Measurements from ENCODE around the gene WNT3. TPM values are rescaled to one million over a fixed set of nuclear protein-coding genes. Genes with fewer than 3 reads are reported as not detected.
A peak's percentile ranks its signal among the peaks of the same experiment; 100 is the strongest.

Gene WNT3
- total and polyA plus RNA-seq, 2 of the 8 experiments (the other 6 are each of a cell fraction or from before 2014, with no cell fraction given) = 0.56 to 2.0 TPM

DNA sequence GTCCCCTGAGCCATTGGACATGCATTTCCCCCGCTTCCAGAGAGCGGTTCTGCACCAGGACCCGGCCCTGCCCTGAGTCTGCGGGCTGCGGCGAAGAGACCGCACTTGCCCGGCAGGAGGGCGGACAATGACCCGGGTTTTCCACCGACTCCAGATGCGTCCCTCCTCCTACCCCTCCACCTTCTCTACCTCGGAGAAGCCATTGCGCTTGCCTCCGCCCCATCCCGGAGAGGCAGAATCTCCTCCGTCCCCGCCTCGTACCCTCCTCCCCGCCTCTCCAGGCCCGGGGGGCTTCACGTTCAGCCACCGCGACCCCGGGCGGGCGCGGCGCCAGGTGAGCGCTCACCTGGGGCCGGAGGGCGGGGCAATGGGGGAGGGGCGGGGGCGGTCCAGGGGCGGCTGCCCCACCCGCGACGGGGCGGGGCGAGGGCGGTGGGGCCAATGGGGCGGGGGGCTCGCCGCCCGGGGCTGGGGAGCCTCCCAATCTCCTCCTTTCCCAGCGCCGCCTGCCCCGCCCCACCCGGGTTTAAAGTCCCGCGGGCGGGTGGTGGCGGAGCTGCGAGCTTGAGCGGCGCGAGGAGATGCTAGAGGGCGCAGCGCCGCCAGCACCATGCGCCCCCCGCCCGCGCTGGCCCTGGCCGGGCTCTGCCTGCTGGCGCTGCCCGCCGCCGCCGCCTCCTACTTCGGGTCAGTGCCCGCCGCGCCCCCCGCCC lies 32.7 kb upstream of the WNT3 start, which contains the start of gene WNT9B:
Gene WNT9B (plus strand): TSS at position 555 of the 713 bp plus-strand sequence. CDS start 56 bp downstream, at position 611.
- H3K9ac ChIP-seq (replicated peaks in 1 of 4; ENCODE audit: extremely low read depth in 1 of 4, low read depth in 3 of 4, low read length in 3 of 4) = peak within 1 kb of the TSS in 3 of 4 experiments; percentile 4 to 61 (median 4); a peak in 5 of 7 replicates
- H3K4me1 ChIP-seq (replicated peaks in 1 of 4; ENCODE audit: control insufficient read depth in 3 of 4, insufficient read depth in 4 of 4, low read length in 3 of 4) = peaks cover 0 to 5% (median 3%) of the 10 kb centered on the region in 4 experiments; a peak in 4 of 7 replicates
- peak within 1 kb of the TSS; percentile 96; the same call in 1 of the 2 replicates for H4K8ac ChIP-seq (ENCODE audit: extremely low read depth, insufficient read depth, low read length)
- H4K20me1 ChIP-seq (replicated peaks in 1 of 2; ENCODE audit: control insufficient read depth in 1 of 2, insufficient read depth in 2 of 2, low read length in 2 of 2) = no peaks in the 10 kb centered on the region
- H4K91ac ChIP-seq (replicated peaks; ENCODE audit: insufficient read length, low read length) = no peak within 1 kb of the TSS
- H3K27ac ChIP-seq (ENCODE audit: low read depth, low read length) = no peak within 1 kb of the TSS
- no peaks in the 10 kb centered on the region for H3K79me1 ChIP-seq (ENCODE audit: low read depth, low read length)
- peak within 1 kb of the TSS; percentile 56 to 87 (median 65) for H3K4me3 ChIP-seq (ENCODE audit: extremely low read depth in 1 of 4, insufficient read depth in 2 of 4, low read depth in 3 of 4, low read length in 4 of 4)
- CTCF ChIA-PET (ENCODE audit: partially characterized antibody) = interaction anchor here (5.2 kb wide), 1 partner anchor 8 kb away, joined by 35 read pairs; no protein-coding TSS in a partner anchor
- H2BK20ac ChIP-seq (ENCODE audit: low read length) = no peak within 1 kb of the TSS
- DNase-seq (ENCODE audit: low read depth in 1 of 2, low spot score in 2 of 2) (peak in 1 of 2 experiments; percentile 83), FAIRE-seq (no peak)
- peak within 1 kb of the TSS; percentile 64 for H3K18ac ChIP-seq (ENCODE audit: extremely low read depth, low read length)
- no peak within 1 kb of the TSS for H2BK120ac ChIP-seq (replicated peaks; ENCODE audit: low read depth, low read length)
- no peak within 1 kb of the TSS for H2AK5ac ChIP-seq (ENCODE audit: low read depth, low read length)
- H2AFZ ChIP-seq (ENCODE audit: low read length) = peak within 1 kb of the TSS; percentile 79; the same call in 1 of the 2 replicates
- H3K23me2 ChIP-seq (ENCODE audit: low read depth, low read length) = peaks cover 14% of the 10 kb centered on the region
- 4% methylated on average over 31 of the region's 75 CpGs; no CpG with 5 or more reads in 1 of the 2 experiments for WGBS, 2 experiments (ENCODE audit: extremely low coverage in 1 of 2, insufficient coverage in 1 of 2, insufficient read length in 1 of 2, insufficient replicate concordance in 2 of 2, low coverage in 1 of 2, low lambda C conversion rate in 2 of 2, missing lambda C conversion rate in 1 of 2)
- POLR2A ChIA-PET (ENCODE audit: partially characterized antibody) = interaction anchor here (0.9 to 1.0 kb wide), 2 partner anchors 19 to 92 kb away, joined by 3 read pairs; no protein-coding TSS in a partner anchor
- H3K4me2 ChIP-seq (ENCODE audit: insufficient read depth in 1 of 2, low read depth in 2 of 2, low read length in 2 of 2) = peak within 1 kb of the TSS; percentile 97 to 98
- H3K23ac ChIP-seq (ENCODE audit: insufficient read length) = no peak within 1 kb of the TSS
- peak within 1 kb of the TSS; percentile 91 for H2BK12ac ChIP-seq (ENCODE audit: low read depth, low read length)
- H3K36me3 ChIP-seq (ENCODE audit: control insufficient read depth in 2 of 4, insufficient read depth in 4 of 4, low read length in 3 of 4) = no peaks in the 10 kb centered on the region
- H3K79me2 ChIP-seq (ENCODE audit: control insufficient read depth in 1 of 2, insufficient read depth in 2 of 2, low read length in 2 of 2) = no peaks in the 10 kb centered on the region
- H2BK5ac ChIP-seq (ENCODE audit: low read depth, low read length) = peak within 1 kb of the TSS; percentile 50; the same call in 1 of the 2 replicates
- peak within 1 kb of the TSS; percentile 26 for H4K5ac ChIP-seq (ENCODE audit: insufficient read length, low read depth, low read length)
- H3K56ac ChIP-seq (replicated peaks; ENCODE audit: insufficient read length, low read depth, low read length) = no peak within 1 kb of the TSS
- no peak within 1 kb of the TSS for H3K4ac ChIP-seq (replicated peaks; ENCODE audit: insufficient read length, low read depth, low read length)
- peaks cover 20 to 47% (median 38%) of the 10 kb centered on the region in 4 experiments for H3K27me3 ChIP-seq (replicated peaks in 1 of 4; ENCODE audit: control insufficient read depth in 3 of 4, extremely low read depth in 1 of 4, insufficient read depth in 3 of 4, low read length in 3 of 4)
- no peak within 1 kb of the TSS; the same call in 1 of the 2 replicates for H2BK15ac ChIP-seq (ENCODE audit: low read length)
- H3K9me3 ChIP-seq (ENCODE audit: insufficient read depth in 2 of 2, low read depth in 1 of 2, low read length in 1 of 2) = no peaks in the 10 kb centered on the region
- no peak within 1 kb of the TSS for H3K14ac ChIP-seq (ENCODE audit: insufficient read length)
- TF ChIP-seq BRCA1 (IDR thresholded peaks at IDR 0.05; ENCODE audit: low read depth, low read length) = no peak
- TF ChIP-seq PHF8 (conservative IDR thresholded peaks at IDR 0.05; ENCODE audit: low read depth, low read length) = no peak
- TF ChIP-seq, protein P1, sequence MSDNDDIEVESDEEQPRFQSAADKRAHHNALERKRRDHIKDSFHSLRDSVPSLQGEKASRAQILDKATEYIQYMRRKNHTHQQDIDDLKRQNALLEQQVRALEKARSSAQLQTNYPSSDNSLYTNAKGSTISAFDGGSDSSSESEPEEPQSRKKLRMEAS (IDR thresholded peaks at IDR 0.05) = no peak
- no peak for TF ChIP-seq HDAC6 (IDR thresholded peaks at IDR 0.05; ENCODE audit: low read depth, low read length)
- TF ChIP-seq, protein P2, sequence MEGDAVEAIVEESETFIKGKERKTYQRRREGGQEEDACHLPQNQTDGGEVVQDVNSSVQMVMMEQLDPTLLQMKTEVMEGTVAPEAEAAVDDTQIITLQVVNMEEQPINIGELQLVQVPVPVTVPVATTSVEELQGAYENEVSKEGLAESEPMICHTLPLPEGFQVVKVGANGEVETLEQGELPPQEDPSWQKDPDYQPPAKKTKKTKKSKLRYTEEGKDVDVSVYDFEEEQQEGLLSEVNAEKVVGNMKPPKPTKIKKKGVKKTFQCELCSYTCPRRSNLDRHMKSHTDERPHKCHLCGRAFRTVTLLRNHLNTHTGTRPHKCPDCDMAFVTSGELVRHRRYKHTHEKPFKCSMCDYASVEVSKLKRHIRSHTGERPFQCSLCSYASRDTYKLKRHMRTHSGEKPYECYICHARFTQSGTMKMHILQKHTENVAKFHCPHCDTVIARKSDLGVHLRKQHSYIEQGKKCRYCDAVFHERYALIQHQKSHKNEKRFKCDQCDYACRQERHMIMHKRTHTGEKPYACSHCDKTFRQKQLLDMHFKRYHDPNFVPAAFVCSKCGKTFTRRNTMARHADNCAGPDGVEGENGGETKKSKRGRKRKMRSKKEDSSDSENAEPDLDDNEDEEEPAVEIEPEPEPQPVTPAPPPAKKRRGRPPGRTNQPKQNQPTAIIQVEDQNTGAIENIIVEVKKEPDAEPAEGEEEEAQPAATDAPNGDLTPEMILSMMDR (IDR thresholded peaks at IDR 0.05; ENCODE audit: control extremely low read depth in 1 of 3, insufficient read depth in 1 of 3, low read depth in 1 of 3, low read length in 3 of 3) = peak in 1 of 3 experiments; percentile 2; a peak in 1 of 4 replicates
- TF ChIP-seq CREB1 (IDR thresholded peaks at IDR 0.05) = no peak
- peak; percentile 8 for TF ChIP-seq RNF2 (IDR thresholded peaks at IDR 0.05; ENCODE audit: borderline replicate concordance, low read depth, low read length, missing control alignments, poor library complexity, severe bottlenecking)
- TF ChIP-seq RXRA (IDR thresholded peaks at IDR 0.05; ENCODE audit: insufficient read depth, low read depth, low read length) = no peak

All from H1 (cell line).